GM19467 (cell line): ENCODE data around the gene UBE3D.
"Not testable (repeated sequence)": the region's sequence is repeated elsewhere in the genome, so short reads cannot be mapped to it uniquely, and the experiment has no call there.

ENCODE experiments used
- ATAC-seq: cut with Tn5 transposase; IDR thresholded peaks from one replicate; pipeline ENCODE4 v1.9.1; 2021; ENCODE audit warnings: mild to moderate bottlenecking, moderate library complexity; ENCODE audit not compliant: unreplicated experiment

UBE3D gene

GRCh38 chr6:83055366-83055964, 10.2 kb downstream of the UBE3D start:
- ATAC-seq = no peak

- ATAC-seq = no peak
These were observed 12.0 kb downstream of the UBE3D start for GRCh38 chr6:83053678-83054077.

GRCh38 chr6:83051377-83052172, 14.1 kb downstream of the UBE3D start:
- ATAC-seq = no peak

- no peak for ATAC-seq
These were observed 18.4 kb downstream of the UBE3D start for GRCh38 chr6:83047065-83047754.

GRCh38 chr6:83044091-83044768, 21.4 kb downstream of the UBE3D start:
- ATAC-seq = no peak

- no peak for ATAC-seq
These were observed 23.1 kb downstream of the UBE3D start for GRCh38 chr6:83042467-83043053.

- no peak for ATAC-seq
These were observed 27.4 kb downstream of the UBE3D start for GRCh38 chr6:83038246-83038645.

- ATAC-seq = no peak
These were observed 34.0 kb downstream of the UBE3D start for GRCh38 chr6:83031689-83032088.

- ATAC-seq = no peak
These were observed 45.9 kb downstream of the UBE3D start for GRCh38 chr6:83019741-83020140.

GRCh38 chr6:83011131-83011530, 54.5 kb downstream of the UBE3D start:
- not testable (repeated sequence) for ATAC-seq

- ATAC-seq = no peak
These were observed 57.0 kb downstream of the UBE3D start for GRCh38 chr6:83008626-83009025.

GRCh38 chr6:83006270-83006905, 59.3 kb downstream of the UBE3D start:
- ATAC-seq = no peak

GRCh38 chr6:82996156-82996555, 69.5 kb downstream of the UBE3D start:
- ATAC-seq = no peak

- ATAC-seq = no peak
These were observed 70.6 kb downstream of the UBE3D start for GRCh38 chr6:82995066-82995465.

GRCh38 chr6:82989736-82990290, 75.8 kb downstream of the UBE3D start:
- no peak for ATAC-seq

- no peak for ATAC-seq
These were observed 76.7 kb downstream of the UBE3D start for GRCh38 chr6:82988930-82989351.

- no peak for ATAC-seq
These were observed 77.7 kb downstream of the UBE3D start for GRCh38 chr6:82987951-82988350.

GRCh38 chr6:82987416-82987815, 78.2 kb downstream of the UBE3D start:
- no peak for ATAC-seq

GRCh38 chr6:82984720-82985119, 80.9 kb downstream of the UBE3D start:
- ATAC-seq = no peak

- no peak for ATAC-seq
These were observed 85.6 kb downstream of the UBE3D start for GRCh38 chr6:82980086-82980485.
